SK-N-MC (cell line): ENCODE measurements around the gene JMJD7.

Experiments used
- DNase-seq: peaks from one replicate; pipeline ENCODE4 v3.0.0-alpha.2; 2011; ENCODE audit warnings: low read depth, low spot score
- H3K27ac ChIP-seq: fragments of 200-600 bp; sonication (generic); 2 replicates; pipeline ENCODE4 v1.5.1; 2016; ENCODE audit warnings: mixed run types
- H3K36me3 ChIP-seq: fragments of 200-600 bp; sonication (generic); 2 replicates; pipeline ENCODE4 v1.6.1; 2017; ENCODE audit warnings: antibody characterized with exemption, low read length, mixed read lengths; ENCODE audit not compliant: insufficient read depth
- H3K4me3 ChIP-seq: fragments of 200-600 bp; sonication (generic); 2 replicates; pipeline ENCODE4 v1.5.1; 2016
- H3K9ac ChIP-seq: fragments of 200-600 bp; sonication (generic); 2 replicates; pipeline ENCODE4 v1.8.0; 2017; ENCODE audit warnings: mixed run types, mixed read lengths; ENCODE audit not compliant: insufficient read length
- H3K9me3 ChIP-seq: fragments of 200-600 bp; sonication (generic); 2 replicates; pipeline ENCODE4 v1.6.1; 2017; ENCODE audit warnings: low read depth, mild to moderate bottlenecking, antibody characterized with exemption, low read length, moderate library complexity, mixed read lengths
- EZH2 ChIP-seq: fragments of 200-600 bp; sonication (generic); IDR thresholded peaks from one replicate; pipeline ENCODE4 v1.6.1; 2017; ENCODE audit warnings: antibody characterized with exemption
- FOXP2 ChIP-seq: optimal IDR thresholded peaks from 2 replicates; pipeline ENCODE3; 2011; ENCODE audit warnings: mild to moderate bottlenecking, moderate library complexity; ENCODE audit not compliant: insufficient read depth; ENCODE audit errors: extremely low read length, control extremely low read depth
- POLR2AphosphoS5 ChIP-seq: IDR thresholded peaks from 2 replicates; pipeline ENCODE4 v1.6.1; 2012; ENCODE audit warnings: mild to moderate bottlenecking, low read depth, low read length, borderline replicate concordance

The JMJD7 gene

DNA sequence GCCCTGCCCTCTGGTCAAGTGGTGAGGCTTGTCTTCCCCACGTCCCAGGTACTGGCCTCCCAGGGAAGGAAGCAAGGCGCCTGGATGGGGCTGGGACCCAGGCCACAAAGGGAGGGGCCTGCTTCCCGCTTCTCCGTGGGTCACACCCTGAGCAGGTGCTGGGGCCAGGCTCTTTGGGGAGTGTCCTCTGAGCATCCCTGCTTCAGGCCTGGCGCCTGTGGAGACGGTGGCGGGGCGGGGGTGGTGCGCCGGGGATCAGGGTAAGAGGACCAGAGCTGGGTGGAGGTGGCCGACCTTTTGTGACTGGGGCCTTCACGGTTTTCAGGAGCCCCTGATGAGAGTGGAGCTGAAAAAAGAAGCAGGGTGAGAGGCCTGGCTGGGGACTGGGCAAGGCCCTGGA, 14.3 kb downstream of the JMJD7 start:
- no peak overlapping the region for H3K27ac ChIP-seq
- no peaks in the 10 kb centered on the region for H3K9me3 ChIP-seq
- no peak overlapping the region for H3K9ac ChIP-seq
- H3K4me3 ChIP-seq, result no peak overlapping the region
- H3K36me3 ChIP-seq, result no peaks in the 10 kb centered on the region
- DNase-seq, result no peak
- TF ChIP-seq EZH2 (no peak), FOXP2 (no peak), POLR2AphosphoS5 (no peak)

DNA sequence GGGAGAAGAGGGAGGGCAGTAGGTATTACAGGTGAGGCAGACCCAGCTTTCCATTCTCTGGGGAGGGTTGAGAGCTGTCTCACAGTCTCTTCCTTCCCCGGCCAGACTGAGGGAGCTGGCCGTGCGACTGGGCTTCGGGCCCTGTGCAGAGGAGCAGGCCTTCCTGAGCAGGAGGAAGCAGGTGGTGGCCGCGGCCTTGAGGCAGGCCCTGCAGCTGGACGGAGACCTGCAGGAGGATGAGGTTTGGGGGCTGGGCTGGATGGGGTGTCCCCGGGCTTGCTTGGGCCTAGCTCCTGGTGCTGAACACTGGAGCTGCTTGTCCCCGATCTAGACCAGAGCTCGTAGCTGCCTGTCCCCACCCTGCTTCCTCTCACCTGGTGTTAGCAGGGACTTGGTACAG, 15.7 kb downstream of the JMJD7 start:
- Histone ChIP-seq H3K4me3 (no peak overlapping the region), H3K9ac (no peak overlapping the region), H3K9me3 (no peaks in the 10 kb centered on the region), H3K36me3 (no peaks in the 10 kb centered on the region), H3K27ac (no peak overlapping the region)
- TF ChIP-seq EZH2, result no peak
- no peak for DNase-seq

DNA sequence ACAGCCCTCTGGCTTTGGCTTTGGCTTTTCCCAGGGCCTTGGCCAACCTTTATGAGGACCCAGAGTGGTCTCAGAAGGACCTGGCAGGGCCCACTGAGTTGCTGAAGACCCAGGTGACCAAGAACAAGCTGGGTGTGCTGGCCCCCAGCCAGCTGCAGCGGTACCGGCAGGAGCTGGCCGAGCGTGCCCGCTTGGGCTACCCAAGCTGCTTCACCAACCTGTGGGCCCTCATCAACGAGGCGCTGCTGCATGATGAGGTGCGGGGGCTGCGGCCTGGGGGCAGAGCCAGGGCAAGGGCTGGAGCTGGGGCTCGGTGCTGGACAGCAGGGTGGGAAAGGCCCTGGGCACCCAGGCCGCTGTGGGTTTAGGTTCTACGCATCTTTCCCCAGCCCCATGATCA, 16.9 kb downstream of the JMJD7 start:
- no peak for TF ChIP-seq POLR2AphosphoS5
- no peak for TF ChIP-seq FOXP2
- no peak for TF ChIP-seq EZH2
- no peak overlapping the region for H3K27ac ChIP-seq
- no peak for DNase-seq
- no peaks in the 10 kb centered on the region for H3K9me3 ChIP-seq
- H3K9ac ChIP-seq, result no peak overlapping the region
- H3K4me3 ChIP-seq, result no peak overlapping the region
- no peaks in the 10 kb centered on the region for H3K36me3 ChIP-seq

DNA sequence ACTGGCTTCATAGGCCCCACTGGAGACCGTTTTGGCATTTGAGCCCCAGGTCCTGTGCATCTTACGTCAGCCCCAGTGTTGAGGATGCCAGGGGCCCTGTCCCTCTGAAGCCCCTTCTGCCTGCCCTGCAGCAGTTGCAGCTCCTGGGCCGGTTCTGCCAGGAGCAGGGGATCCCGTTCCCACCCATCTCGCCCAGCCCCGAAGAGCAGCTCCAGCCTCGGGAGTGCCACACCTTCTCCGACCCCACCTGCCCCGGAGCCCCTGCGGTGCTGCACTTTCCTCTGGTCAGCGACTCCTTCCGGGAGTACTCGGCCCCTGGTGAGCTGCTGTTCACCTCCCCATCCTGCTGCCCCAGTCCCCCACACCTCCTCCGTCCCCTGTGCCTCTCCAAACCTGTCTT, 19.3 kb downstream of the JMJD7 start:
- no peak for TF ChIP-seq FOXP2
- no peak for TF ChIP-seq EZH2
- H3K27ac ChIP-seq, result no peak overlapping the region
- H3K9ac ChIP-seq, result no peak overlapping the region
- no peaks in the 10 kb centered on the region for H3K9me3 ChIP-seq
- H3K36me3 ChIP-seq, result no peaks in the 10 kb centered on the region
- DNase-seq, result no peak
- no peak overlapping the region for H3K4me3 ChIP-seq

DNA sequence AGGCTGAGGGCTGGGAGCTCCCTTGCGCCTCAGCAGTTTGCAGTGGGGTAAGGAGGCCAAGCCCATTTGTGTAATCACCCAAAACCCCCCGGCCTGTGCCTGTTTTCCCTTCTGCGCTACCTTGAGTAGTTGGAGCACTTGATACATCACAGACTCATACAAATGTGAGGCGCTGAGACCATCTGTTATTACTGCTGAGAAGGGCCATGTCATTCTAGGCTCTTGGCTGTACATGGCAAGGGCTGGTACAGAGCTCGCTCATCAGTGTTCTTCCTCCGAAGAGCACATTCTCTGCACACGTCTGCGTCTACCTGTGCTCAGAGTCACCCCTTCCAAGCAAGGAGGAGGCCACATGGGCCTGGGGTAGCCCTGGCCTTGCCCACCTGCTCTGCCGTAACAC, 20.1 kb downstream of the JMJD7 start:
- Histone ChIP-seq H3K36me3 (no peaks in the 10 kb centered on the region), H3K9ac (no peak overlapping the region), H3K9me3 (no peaks in the 10 kb centered on the region), H3K4me3 (no peak overlapping the region), H3K27ac (no peak overlapping the region)
- TF ChIP-seq POLR2AphosphoS5 (no peak), FOXP2 (no peak), EZH2 (no peak)
- no peak for DNase-seq

DNA sequence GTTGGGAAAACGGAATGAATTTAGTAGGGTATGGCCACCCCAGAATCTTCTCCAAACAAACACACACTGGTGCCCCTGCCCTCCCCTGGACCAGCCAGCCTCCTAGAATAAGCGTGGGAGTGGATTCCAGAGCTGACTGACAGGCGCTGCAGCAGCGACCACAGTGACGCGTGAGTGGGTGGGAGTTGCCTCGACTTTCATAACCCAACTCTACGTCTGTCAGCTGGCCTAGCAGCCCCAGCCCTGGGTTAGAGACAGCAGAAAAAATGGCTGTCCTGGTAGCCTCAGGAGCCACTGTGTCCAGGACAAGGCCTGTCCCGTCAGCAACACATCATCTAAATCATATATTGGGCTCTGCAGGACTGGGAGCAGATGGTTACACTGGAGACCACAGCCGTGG, 20.7 kb downstream of the JMJD7 start:
- TF ChIP-seq FOXP2 (no peak), POLR2AphosphoS5 (no peak), EZH2 (no peak)
- Histone ChIP-seq H3K4me3 (no peak overlapping the region), H3K9me3 (no peaks in the 10 kb centered on the region), H3K27ac (no peak overlapping the region), H3K36me3 (no peaks in the 10 kb centered on the region), H3K9ac (no peak overlapping the region)
- no peak for DNase-seq

DNA sequence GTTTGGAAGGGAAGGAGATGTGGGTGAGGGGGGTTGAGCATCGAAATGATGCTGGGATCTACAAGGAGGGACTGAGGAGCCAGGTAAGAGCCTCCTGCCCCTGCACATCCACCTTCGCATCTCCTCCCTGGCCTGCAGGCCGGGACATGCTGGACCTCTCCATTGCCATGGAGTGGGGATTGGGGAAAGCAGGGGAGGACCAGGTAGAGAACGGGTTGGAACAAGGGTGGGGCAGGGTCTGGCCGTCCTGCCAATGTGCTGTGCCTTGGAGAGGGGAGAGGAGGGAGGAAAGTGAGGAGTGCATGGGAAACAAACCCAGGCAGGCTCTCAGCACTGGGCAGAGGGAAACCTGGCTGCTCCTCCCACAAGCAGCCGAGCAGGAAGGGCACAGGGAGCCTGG, 21.3 kb downstream of the JMJD7 start:
- Histone ChIP-seq H3K9ac (no peak overlapping the region), H3K4me3 (no peak overlapping the region), H3K9me3 (no peaks in the 10 kb centered on the region), H3K27ac (no peak overlapping the region), H3K36me3 (no peaks in the 10 kb centered on the region)
- DNase-seq, result no peak
- no peak for TF ChIP-seq POLR2AphosphoS5
- TF ChIP-seq EZH2, result no peak
- TF ChIP-seq FOXP2, result no peak

DNA sequence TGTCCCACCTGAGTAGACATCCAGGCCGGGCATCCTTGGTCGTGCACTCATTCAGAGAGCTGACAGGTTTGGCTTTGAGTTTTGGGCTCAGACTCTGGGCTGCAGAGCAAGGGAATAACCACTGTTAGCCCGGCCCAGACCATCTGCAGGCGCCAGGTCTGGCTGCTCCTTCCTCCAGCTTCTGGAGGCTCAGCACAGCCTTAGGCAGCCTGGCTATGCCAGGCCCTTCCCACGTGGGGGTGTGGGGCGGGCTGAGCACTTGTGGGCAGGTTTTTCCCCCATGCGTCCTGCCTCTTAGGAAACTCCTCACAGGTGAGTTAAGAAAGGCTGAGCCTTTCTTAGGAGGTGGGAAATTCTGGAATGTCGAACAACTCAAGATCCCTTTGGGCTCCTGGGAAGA, 22.0 kb downstream of the JMJD7 start:
- no peak for DNase-seq
- no peaks in the 10 kb centered on the region for H3K9me3 ChIP-seq
- TF ChIP-seq EZH2, result no peak
- no peak overlapping the region for H3K4me3 ChIP-seq
- no peaks in the 10 kb centered on the region for H3K36me3 ChIP-seq
- H3K27ac ChIP-seq, result no peak overlapping the region
- H3K9ac ChIP-seq, result no peak overlapping the region

DNA sequence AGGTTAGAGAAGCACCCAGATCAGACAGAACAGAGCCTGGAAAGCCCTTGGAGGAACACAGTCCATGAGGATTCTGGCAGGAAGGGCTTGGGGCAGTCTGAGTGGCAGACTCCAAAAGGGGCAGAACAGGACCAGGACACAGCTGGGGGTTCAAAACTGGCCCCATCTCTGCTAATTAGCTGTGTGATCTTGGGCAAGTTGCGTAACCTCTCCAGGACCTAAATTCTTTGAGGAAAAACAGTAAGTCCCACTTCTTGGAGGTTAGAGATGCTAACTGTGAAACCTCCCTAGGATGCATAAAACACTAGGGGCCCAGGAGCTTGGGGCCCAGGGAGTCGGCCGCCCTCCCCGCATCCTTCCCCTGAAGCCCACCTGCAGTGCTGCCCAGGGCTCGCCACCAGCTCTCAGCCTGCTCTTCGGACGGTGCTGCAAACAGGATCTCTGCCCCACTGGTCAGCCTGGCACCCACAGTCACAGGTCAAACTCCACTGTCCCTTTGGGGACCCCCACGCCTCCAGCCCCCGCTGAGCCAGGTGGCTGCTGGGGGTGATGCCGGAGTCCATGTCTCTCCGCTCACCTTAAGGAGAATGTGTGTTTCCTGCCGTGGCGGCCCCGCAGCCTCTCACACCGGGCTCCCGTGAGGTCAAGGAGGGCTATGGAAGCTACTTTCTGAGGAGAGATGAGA, 22.7 kb downstream of the JMJD7 start:
- no peaks in the 10 kb centered on the region for H3K9me3 ChIP-seq
- no peaks in the 10 kb centered on the region for H3K36me3 ChIP-seq
- no peak for TF ChIP-seq EZH2
- no peak for TF ChIP-seq POLR2AphosphoS5
- no peak for TF ChIP-seq FOXP2
- H3K4me3 ChIP-seq, result no peak overlapping the region
- H3K9ac ChIP-seq, result no peak overlapping the region
- DNase-seq, result no peak
- no peak overlapping the region for H3K27ac ChIP-seq
